Suprapubic skin (tissue), 4 donors: Measurements from ENCODE around the gene CARHSP1.

Source experiments
- CTCF ChIP-seq, 2 donors: fragments of 200-600 bp in 1 of 2; fragments of 450-650 bp in 1 of 2; sonication (generic) in 1 of 2; IDR thresholded peaks; one replicate each; pipeline ENCODE4 v1.5.1; 2016 to 2019; ENCODE audit warnings: antibody characterized with exemption in 2 of 2, mild to moderate bottlenecking in 1 of 2, moderate library complexity in 1 of 2
- EP300 ChIP-seq: sonication (generic); formaldehyde crosslinking; IDR thresholded peaks from one replicate; pipeline ENCODE4 v1.6.1; 2017; ENCODE audit warnings: antibody characterized with exemption
- POLR2A ChIP-seq, 2 donors: fragments of 450-650 bp; IDR thresholded peaks; one replicate each; pipeline ENCODE4 v1.6.1; 2017; ENCODE audit warnings: antibody characterized with exemption in 2 of 2, mild to moderate bottlenecking in 2 of 2, moderate library complexity in 2 of 2
- POLR2AphosphoS5 ChIP-seq, 3 donors: sonication (generic); formaldehyde crosslinking; IDR thresholded peaks; one replicate each; pipeline ENCODE4 v1.6.1; 2017; ENCODE audit warnings: antibody characterized with exemption in 3 of 3

- no peak for TF ChIP-seq CTCF (IDR thresholded peaks at IDR 0.05)
- TF ChIP-seq POLR2AphosphoS5 (IDR thresholded peaks at IDR 0.05) = no peak
- no peak for TF ChIP-seq POLR2A (IDR thresholded peaks at IDR 0.05)
- no peak for TF ChIP-seq EP300
Observed at GRCh38 chr16:8812162-8812843, 56.5 kb downstream of the CARHSP1 start.
